ENCODE measurements around the gene PIK3R4. TPM values are rescaled to one million over a fixed set of nuclear protein-coding genes. Genes with fewer than 3 reads are reported as not detected.

PIK3R4 gene
- total RNA-seq, 2 donors from 2014 or later: 36.8 to 52.8 TPM

DNA sequence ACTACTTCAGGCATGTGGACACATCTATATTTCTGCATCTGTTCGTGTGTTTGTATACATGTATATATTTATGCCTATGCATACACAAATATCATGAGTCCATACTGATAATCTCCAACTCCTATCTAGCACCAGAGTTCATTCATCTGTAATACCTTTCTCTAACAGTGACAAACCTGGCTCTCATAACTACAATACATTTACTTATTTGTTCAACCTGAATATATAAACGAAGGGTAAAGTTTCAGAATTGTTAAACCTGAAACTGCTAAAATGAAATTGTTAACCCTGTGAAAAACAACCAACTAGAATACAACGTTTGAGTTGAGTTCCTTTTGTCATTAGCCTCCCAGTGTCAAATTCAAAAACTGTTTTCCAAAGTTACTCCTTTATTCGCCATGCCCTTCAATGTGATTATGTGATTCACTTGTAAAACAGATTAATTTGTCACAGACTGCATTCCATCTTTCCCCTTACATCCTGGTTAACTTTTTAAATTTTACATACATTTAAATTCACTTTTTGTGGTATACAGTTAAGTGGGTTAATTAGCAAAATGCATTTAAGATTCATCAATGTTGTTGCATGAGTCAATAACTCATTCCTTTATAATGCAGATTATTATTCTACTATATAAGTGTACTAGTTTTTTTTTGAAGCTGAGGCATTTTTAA is 58.5 kb downstream of the PIK3R4 start:
- Histone ChIP-seq H3K4me3 (no peak overlapping the region), H3K4me1 (replicated peaks) (no peaks in the 10 kb centered on the region), H3K9me3 (no peaks in the 10 kb centered on the region), H3K27ac (no peak overlapping the region), H3K27me3 (replicated peaks; ENCODE audit: insufficient read depth) (no peaks in the 10 kb centered on the region), H3K36me3 (no peaks in the 10 kb centered on the region)
- intact Hi-C loops (cut with DNase I): no loop called here
- WGBS: 73% methylated on average over 4 of the region's 4 CpGs
- DNase-seq (ENCODE audit: low spot score): no peak
- TF ChIP-seq POLR2A (IDR thresholded peaks at IDR 0.05) (no peak), POLR2AphosphoS5 (IDR thresholded peaks at IDR 0.05) (no peak)
- TF ChIP-seq, protein P1, sequence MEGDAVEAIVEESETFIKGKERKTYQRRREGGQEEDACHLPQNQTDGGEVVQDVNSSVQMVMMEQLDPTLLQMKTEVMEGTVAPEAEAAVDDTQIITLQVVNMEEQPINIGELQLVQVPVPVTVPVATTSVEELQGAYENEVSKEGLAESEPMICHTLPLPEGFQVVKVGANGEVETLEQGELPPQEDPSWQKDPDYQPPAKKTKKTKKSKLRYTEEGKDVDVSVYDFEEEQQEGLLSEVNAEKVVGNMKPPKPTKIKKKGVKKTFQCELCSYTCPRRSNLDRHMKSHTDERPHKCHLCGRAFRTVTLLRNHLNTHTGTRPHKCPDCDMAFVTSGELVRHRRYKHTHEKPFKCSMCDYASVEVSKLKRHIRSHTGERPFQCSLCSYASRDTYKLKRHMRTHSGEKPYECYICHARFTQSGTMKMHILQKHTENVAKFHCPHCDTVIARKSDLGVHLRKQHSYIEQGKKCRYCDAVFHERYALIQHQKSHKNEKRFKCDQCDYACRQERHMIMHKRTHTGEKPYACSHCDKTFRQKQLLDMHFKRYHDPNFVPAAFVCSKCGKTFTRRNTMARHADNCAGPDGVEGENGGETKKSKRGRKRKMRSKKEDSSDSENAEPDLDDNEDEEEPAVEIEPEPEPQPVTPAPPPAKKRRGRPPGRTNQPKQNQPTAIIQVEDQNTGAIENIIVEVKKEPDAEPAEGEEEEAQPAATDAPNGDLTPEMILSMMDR (IDR thresholded peaks at IDR 0.05): no peak

DNA sequence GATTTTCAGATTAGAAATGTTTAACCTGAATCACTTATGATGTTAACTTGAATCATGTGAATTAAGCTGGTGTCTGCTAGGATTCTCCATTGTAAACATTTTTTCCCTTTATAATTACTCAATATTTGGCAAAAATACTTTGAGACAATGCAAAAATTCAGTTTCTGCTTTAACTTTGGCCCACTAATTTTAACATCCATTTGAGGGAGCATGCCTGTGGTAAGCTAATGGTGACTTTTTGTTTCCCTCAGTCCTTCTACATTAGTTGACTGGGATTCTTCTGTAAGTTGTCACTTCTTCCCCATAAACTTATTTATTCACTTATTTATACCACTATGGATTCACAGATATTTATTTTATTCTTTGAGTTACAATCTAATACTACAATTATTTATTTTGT is 59.3 kb downstream of the PIK3R4 start:
- H3K9me3 ChIP-seq: no peaks in the 10 kb centered on the region
- no peak for TF ChIP-seq POLR2AphosphoS5 (IDR thresholded peaks at IDR 0.05)
- TF ChIP-seq, protein P1 (IDR thresholded peaks at IDR 0.05): no peak
- TF ChIP-seq POLR2A (IDR thresholded peaks at IDR 0.05): no peak
- intact Hi-C loops (cut with DNase I): no loop called here
- H3K27ac ChIP-seq: no peak overlapping the region
- no peaks in the 10 kb centered on the region for H3K27me3 ChIP-seq (replicated peaks; ENCODE audit: insufficient read depth)
- H3K4me1 ChIP-seq (replicated peaks): no peaks in the 10 kb centered on the region
- H3K4me3 ChIP-seq: no peak overlapping the region
- no peak for DNase-seq (ENCODE audit: low spot score)
- no peaks in the 10 kb centered on the region for H3K36me3 ChIP-seq

GRCh38 chr3:130686833-130687232 is 59.8 kb downstream of the PIK3R4 start:
- Histone ChIP-seq H3K27ac (no peak overlapping the region), H3K4me1 (replicated peaks) (no peaks in the 10 kb centered on the region), H3K9me3 (no peaks in the 10 kb centered on the region), H3K4me3 (no peak overlapping the region), H3K27me3 (replicated peaks; ENCODE audit: insufficient read depth) (no peaks in the 10 kb centered on the region), H3K36me3 (no peaks in the 10 kb centered on the region)
- no peak for TF ChIP-seq POLR2A (IDR thresholded peaks at IDR 0.05)
- TF ChIP-seq, protein P1 (IDR thresholded peaks at IDR 0.05): no peak
- no peak for TF ChIP-seq POLR2AphosphoS5 (IDR thresholded peaks at IDR 0.05)
- 97% methylated on average over 1 of the region's 1 CpG for WGBS
- no peak for DNase-seq (ENCODE audit: low spot score)
- intact Hi-C loops (cut with DNase I): no loop called here

GRCh38 chr3:130682131-130682530 is 64.5 kb downstream of the PIK3R4 start:
- TF ChIP-seq POLR2A (IDR thresholded peaks at IDR 0.05) (no peak), POLR2AphosphoS5 (IDR thresholded peaks at IDR 0.05) (no peak)
- TF ChIP-seq, protein P1 (IDR thresholded peaks at IDR 0.05): no peak
- no peak for DNase-seq (ENCODE audit: low spot score)
- Histone ChIP-seq H3K27me3 (replicated peaks; ENCODE audit: insufficient read depth) (no peaks in the 10 kb centered on the region), H3K9me3 (no peaks in the 10 kb centered on the region), H3K4me3 (no peak overlapping the region), H3K27ac (no peak overlapping the region), H3K36me3 (no peaks in the 10 kb centered on the region), H3K4me1 (replicated peaks) (no peaks in the 10 kb centered on the region)
- WGBS: 81% methylated on average over 2 of the region's 2 CpGs
- intact Hi-C loops (cut with DNase I): no loop called here

GRCh38 chr3:130679218-130679617 is 67.4 kb downstream of the PIK3R4 start:
- TF ChIP-seq POLR2A (IDR thresholded peaks at IDR 0.05) (no peak), POLR2AphosphoS5 (IDR thresholded peaks at IDR 0.05) (no peak)
- TF ChIP-seq, protein P1 (IDR thresholded peaks at IDR 0.05): no peak
- Histone ChIP-seq H3K27ac (no peak overlapping the region), H3K36me3 (no peaks in the 10 kb centered on the region), H3K4me3 (no peak overlapping the region), H3K4me1 (replicated peaks) (no peaks in the 10 kb centered on the region), H3K27me3 (replicated peaks; ENCODE audit: insufficient read depth) (no peaks in the 10 kb centered on the region), H3K9me3 (no peaks in the 10 kb centered on the region)
- WGBS: 89% methylated on average over 7 of the region's 7 CpGs
- DNase-seq (ENCODE audit: low spot score): no peak
- intact Hi-C loops (cut with DNase I): no loop called here
